IMR-90 (cell line): ENCODE results near the gene TRAPPC12. TPM values are rescaled to one million over a fixed set of nuclear protein-coding genes. Genes with fewer than 3 reads are reported as not detected.

ENCODE experiments used
- ATAC-seq: fragments of 200-7000 bp; cut with Tn5 transposase; 2 replicates; pipeline ENCODE4 v1.9.1; 2020; ENCODE audit warnings: low read depth, mild to moderate bottlenecking, moderate library complexity
- BruUV-seq: library from RNA; stranded (reverse); fragments of 400-500 nt; replicated peaks from 2 replicates; lab custom pipeline; 2021; lab: Mats Ljungman, UMichigan
- CTCF ChIA-PET: fragments of 300-600 bp; formaldehyde crosslinking; extraction: SDS; loops from one replicate; lab custom pipeline; 2021; ENCODE audit warnings: antibody characterized with exemption; lab: Yijun Ruan, JAX
- POLR2A ChIA-PET: fragments of 300-600 bp; sonication (Branson Sonifier 250); formaldehyde crosslinking; loops from one replicate; lab custom pipeline; 2022; ENCODE audit warnings: antibody characterized with exemption; ENCODE audit not compliant: unreplicated experiment; lab: Charles Lee
- DNase-seq: peaks from one replicate; pipeline ENCODE4 v3.0.0; 2013
- H2AFZ ChIP-seq: replicated peaks from 2 replicates; pipeline ENCODE3; 2013; ENCODE audit warnings: low read length, mild to moderate bottlenecking; ENCODE audit not compliant: poor library complexity
- H2AK5ac ChIP-seq: 2 replicates; pipeline ENCODE4 v1.6.1; 2013; ENCODE audit warnings: low read depth, low read length, inconsistent platforms
- H2AK9ac ChIP-seq: replicated peaks from 2 replicates; pipeline ENCODE3; 2013; ENCODE audit warnings: mild to moderate bottlenecking, low read depth, low read length, moderate library complexity; ENCODE audit not compliant: poor library complexity
- H2BK120ac ChIP-seq: 2 replicates; pipeline ENCODE4 v1.6.1; 2013; ENCODE audit warnings: low read depth, low read length, inconsistent platforms
- H2BK15ac ChIP-seq: 3 replicates; pipeline ENCODE4 v1.6.1; 2013; ENCODE audit warnings: low read depth, low read length, inconsistent platforms
- H2BK20ac ChIP-seq: 2 replicates; pipeline ENCODE4 v1.6.1; 2013; ENCODE audit warnings: low read depth, mild to moderate bottlenecking, inconsistent platforms, low read length, moderate library complexity
- H2BK5ac ChIP-seq: 2 replicates; pipeline ENCODE4 v1.6.1; 2013; ENCODE audit warnings: mild to moderate bottlenecking, low read depth, low read length, inconsistent platforms; ENCODE audit not compliant: poor library complexity, severe bottlenecking
- H3K14ac ChIP-seq: replicated peaks from 2 replicates; pipeline ENCODE4 v1.6.1; 2013; ENCODE audit warnings: low read depth, low read length, inconsistent platforms
- H3K18ac ChIP-seq: 2 replicates; pipeline ENCODE4 v1.6.1; 2013; ENCODE audit warnings: low read depth, low read length, control low read depth
- H3K23ac ChIP-seq: 2 replicates; pipeline ENCODE4 v1.6.1; 2013; ENCODE audit warnings: low read depth, low read length, inconsistent platforms
- H3K27ac ChIP-seq: 2 replicates; pipeline ENCODE4 v1.5.1; 2013; ENCODE audit warnings: mild to moderate bottlenecking, control low read depth, low read length; ENCODE audit not compliant: insufficient read depth
- H3K27me3 ChIP-seq: 2 replicates; pipeline ENCODE4 v1.6.1; 2013; ENCODE audit warnings: low read length; ENCODE audit not compliant: control insufficient read depth, insufficient read depth
- H3K36me3 ChIP-seq: 2 replicates; pipeline ENCODE4 v1.6.1; 2013; ENCODE audit warnings: low read length, mixed read lengths; ENCODE audit not compliant: control insufficient read depth, insufficient read depth
- H3K4ac ChIP-seq: 2 replicates; pipeline ENCODE4 v1.6.1; 2013; ENCODE audit warnings: low read depth, low read length, inconsistent platforms
- H3K4me1 ChIP-seq: 2 replicates; pipeline ENCODE4 v1.6.1; 2013; ENCODE audit warnings: low read length, mixed read lengths; ENCODE audit not compliant: control insufficient read depth, insufficient read depth
- H3K4me2 ChIP-seq: 2 replicates; pipeline ENCODE4 v1.6.1; 2013; ENCODE audit warnings: low read depth, mild to moderate bottlenecking, control low read depth, low read length, moderate library complexity
- H3K4me3 ChIP-seq: 2 replicates; pipeline ENCODE4 v1.5.1; 2013; ENCODE audit warnings: low read depth, mild to moderate bottlenecking, control low read depth, low read length, moderate library complexity; ENCODE audit not compliant: insufficient read depth
- H3K56ac ChIP-seq: 2 replicates; pipeline ENCODE4 v1.6.1; 2013; ENCODE audit warnings: low read length, inconsistent platforms; ENCODE audit not compliant: insufficient read depth; ENCODE audit errors: extremely low read depth
- H3K79me1 ChIP-seq, 2 experiments: 2 replicates each; pipeline ENCODE4 v1.6.1; 2013; ENCODE audit warnings: low read length in 2 of 2, inconsistent platforms in 1 of 2, low read depth in 1 of 2
- H3K9ac ChIP-seq: 2 replicates; pipeline ENCODE4 v1.6.1; 2013; ENCODE audit warnings: low read depth, low read length, control low read depth
- H3K9me1 ChIP-seq: 2 replicates; pipeline ENCODE4 v1.6.1; 2013; ENCODE audit warnings: low read length, inconsistent platforms; ENCODE audit not compliant: insufficient read depth
- H3K9me3 ChIP-seq: 2 replicates; pipeline ENCODE4 v1.6.1; 2013; ENCODE audit warnings: low read length; ENCODE audit not compliant: control insufficient read depth, insufficient read depth
- H4K20me1 ChIP-seq: 2 replicates; pipeline ENCODE4 v1.6.1; 2013; ENCODE audit warnings: low read length, inconsistent platforms; ENCODE audit not compliant: insufficient read depth
- H4K5ac ChIP-seq: 2 replicates; pipeline ENCODE4 v1.6.1; 2013; ENCODE audit warnings: mild to moderate bottlenecking, low read depth, low read length, control low read depth
- H4K8ac ChIP-seq, 2 experiments: 2 replicates each; pipeline ENCODE4 v1.6.1; 2013; ENCODE audit warnings: low read depth in 2 of 2, low read length in 2 of 2, control low read depth in 1 of 2, inconsistent platforms in 1 of 2
- H4K91ac ChIP-seq: 2 replicates; pipeline ENCODE4 v1.6.1; 2013; ENCODE audit warnings: low read depth, low read length, inconsistent platforms; ENCODE audit not compliant: insufficient read depth
- CHD1 ChIP-seq: IDR thresholded peaks from 2 replicates; pipeline ENCODE4 v1.6.1; 2012; ENCODE audit warnings: low read depth, low read length, improper control_type of control experiment
- POLR2A ChIP-seq: IDR thresholded peaks from 2 replicates; pipeline ENCODE4 v1.6.1; 2012; ENCODE audit warnings: mild to moderate bottlenecking, low read depth, low read length
- RFX5 ChIP-seq: IDR thresholded peaks from 2 replicates; pipeline ENCODE4 v1.8.0; 2012; ENCODE audit warnings: low read depth, mild to moderate bottlenecking, low read length, moderate library complexity
- SMC3 ChIP-seq: fragments of 150-350 bp; IDR thresholded peaks from 2 replicates; pipeline ENCODE4 v1.6.1; 2016; ENCODE audit warnings: low read depth, mild to moderate bottlenecking, antibody characterized with exemption, low read length, moderate library complexity
- WGBS, 2 experiments: methylation state at CpG; one replicate each; pipeline versions ENCODE4 v1.1.5 to v1.1.7; 2013; ENCODE audit warnings: missing lambda C conversion rate in 2 of 2; ENCODE audit not compliant: insufficient read length in 1 of 2; ENCODE audit errors: extremely low coverage in 2 of 2; 5-methylcytosine and 5-hydroxymethylcytosine counted together
- dilution Hi-C: fragments of 300-500 bp; cut with HindIII; formaldehyde crosslinking; loops from one replicate; pipeline ENCODE4 v1.14.3; 2018; ENCODE audit warnings: low sequenced_read_pairs; ENCODE audit not compliant: unreplicated experiment
- in situ Hi-C: fragments of 300-500 bp; cut with MboI; formaldehyde crosslinking; loops from 3 replicates; pipeline ENCODE4 v1.14.3; 2019; ENCODE audit warnings: low sequenced_read_pairs, inconsistent platforms, mixed read lengths
- intact Hi-C: fragments of 100-400 bp; cut with micrococcal nuclease; formaldehyde crosslinking; loops from 2 replicates; pipeline ENCODE4 v1.10.0; 2022
- polyA plus RNA-seq, 3 experiments: library from polyadenylated mRNA; depleted of rRNA; stranded (reverse); fragments of >200 nt; gene quantifications; 2 replicates each; pipeline ENCODE4 v1.2.3, GENCODE V29; 2012; ENCODE audit warnings: low replicate concordance in 1 of 3
- total RNA-seq: library from RNA; depleted of rRNA; stranded (reverse); fragments of >200 nt; gene quantifications from 2 replicates; pipeline ENCODE4 v1.2.3, GENCODE V29; 2012

The TRAPPC12 gene
- total and polyA plus RNA-seq, 2 of the 4 experiments (the other 2 are of a cell fraction), result 25.8 to 69.9 TPM

- 91% methylated on average over 6 of the region's 8 CpGs; no CpG with 5 or more reads in 1 of the 2 experiments for WGBS, 2 experiments
- dilution Hi-C loops, result no loop called here
Observed at GRCh38 chr2:3357926-3358325, 21.6 kb upstream of the TRAPPC12 start.

More at GRCh38 chr2:3357926-3358325, 21.6 kb upstream of the TRAPPC12 start:
- H3K4ac ChIP-seq, result no peak overlapping the region
- peaks cover 1% of the 10 kb centered on the region for H3K36me3 ChIP-seq
- no peak overlapping the region for H2AK5ac ChIP-seq
- no peak overlapping the region for H4K8ac ChIP-seq
- no peak overlapping the region for H3K4me2 ChIP-seq
- no peak overlapping the region for H3K56ac ChIP-seq
- H4K5ac ChIP-seq, result no peak overlapping the region
- in situ Hi-C loops (no loop called here), intact Hi-C loops (no loop called here)
- H3K4me1 ChIP-seq, result no peaks in the 10 kb centered on the region
- no peak overlapping the region for H2BK15ac ChIP-seq
- no peak overlapping the region for H3K4me3 ChIP-seq
- ChIA-PET POLR2A (no interaction called here), CTCF (no interaction called here)
- H3K9me1 ChIP-seq, result no peaks in the 10 kb centered on the region
- no peak overlapping the region for H3K27ac ChIP-seq
- no peak overlapping the region for H2BK120ac ChIP-seq
- no peaks in the 10 kb centered on the region for H4K20me1 ChIP-seq
- H4K91ac ChIP-seq, result no peak overlapping the region
- no TSS peak for BruUV-seq
- ATAC-seq (no peak), DNase-seq (no peak)
- no peaks in the 10 kb centered on the region for H3K9me3 ChIP-seq
- H3K27me3 ChIP-seq, result no peaks in the 10 kb centered on the region
- no peak overlapping the region for H3K9ac ChIP-seq
- H3K14ac ChIP-seq, result no peak overlapping the region
- TF ChIP-seq SMC3, result no peak
- TF ChIP-seq POLR2A, result no peak
- TF ChIP-seq CHD1, result no peak
- no peak for TF ChIP-seq RFX5
- no peak overlapping the region for H3K23ac ChIP-seq
- no peak overlapping the region for H2BK5ac ChIP-seq
- no peak overlapping the region for H2BK20ac ChIP-seq
- H2AK9ac ChIP-seq, result no peak overlapping the region
- no peak overlapping the region for H3K18ac ChIP-seq
- no peak overlapping the region for H2AFZ ChIP-seq
- H3K79me1 ChIP-seq, result peaks cover 21 to 39% of the 10 kb centered on the region in 2 experiments
